IPS-20b (cell line): ENCODE data around the gene TNFAIP8L2.

Source experiments
- H3K27ac ChIP-seq: one replicate; pipeline ENCODE4 v1.5.1; 2013; ENCODE audit warnings: low read length
- H3K27me3 ChIP-seq: 2 replicates; pipeline ENCODE4 v1.6.1; 2013; ENCODE audit warnings: mild to moderate bottlenecking, low read length, inconsistent platforms; ENCODE audit not compliant: insufficient read depth
- H3K36me3 ChIP-seq: 2 replicates; pipeline ENCODE4 v1.6.1; 2013; ENCODE audit warnings: low read depth, mild to moderate bottlenecking, inconsistent platforms, low read length, moderate library complexity; ENCODE audit not compliant: insufficient read depth
- H3K4me1 ChIP-seq: 2 replicates; pipeline ENCODE4 v1.6.1; 2013; ENCODE audit warnings: mild to moderate bottlenecking, control low read depth, inconsistent platforms, low read length, moderate library complexity; ENCODE audit not compliant: insufficient read depth
- H3K4me3 ChIP-seq: 2 replicates; pipeline ENCODE4 v1.5.1; 2013; ENCODE audit warnings: mild to moderate bottlenecking, low read length, inconsistent platforms
- H3K9ac ChIP-seq: 2 replicates; pipeline ENCODE4 v1.6.1; 2013; ENCODE audit warnings: low read depth, mild to moderate bottlenecking, inconsistent platforms, low read length, moderate library complexity
- H3K9me3 ChIP-seq: 2 replicates; pipeline ENCODE4 v1.6.1; 2013; ENCODE audit warnings: mild to moderate bottlenecking, low read depth, low read length, inconsistent platforms; ENCODE audit not compliant: insufficient read depth

Gene TNFAIP8L2

DNA sequence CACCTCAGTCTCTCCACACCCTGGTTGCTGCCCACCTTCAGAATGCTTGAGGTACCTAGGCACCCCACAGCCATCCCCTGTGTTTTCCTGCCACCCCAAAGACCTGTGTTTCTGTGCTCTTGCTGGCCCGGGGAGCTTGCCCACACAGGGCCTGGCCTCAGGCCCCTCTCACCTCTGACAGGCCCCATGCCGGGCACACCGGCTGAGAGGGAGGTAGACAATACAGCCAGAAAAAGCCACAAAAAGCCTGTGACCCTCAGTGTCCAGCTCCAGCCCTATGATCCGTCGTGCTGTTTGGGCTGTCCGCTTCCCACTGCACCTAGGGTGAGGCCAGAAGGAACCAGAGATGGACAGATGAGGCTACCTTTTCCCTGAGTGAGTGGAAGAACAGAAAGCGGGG is 21.5 kb upstream of the TNFAIP8L2 start:
- Histone ChIP-seq H3K27me3 (peaks cover 46% of the 10 kb centered on the region), H3K9me3 (no peaks in the 10 kb centered on the region), H3K4me1 (no peaks in the 10 kb centered on the region; the same call in 1 of the 2 replicates), H3K27ac (no peak overlapping the region), H3K4me3 (no peak overlapping the region), H3K9ac (no peak overlapping the region), H3K36me3 (peaks cover 21% of the 10 kb centered on the region; the same call in 1 of the 2 replicates)

DNA sequence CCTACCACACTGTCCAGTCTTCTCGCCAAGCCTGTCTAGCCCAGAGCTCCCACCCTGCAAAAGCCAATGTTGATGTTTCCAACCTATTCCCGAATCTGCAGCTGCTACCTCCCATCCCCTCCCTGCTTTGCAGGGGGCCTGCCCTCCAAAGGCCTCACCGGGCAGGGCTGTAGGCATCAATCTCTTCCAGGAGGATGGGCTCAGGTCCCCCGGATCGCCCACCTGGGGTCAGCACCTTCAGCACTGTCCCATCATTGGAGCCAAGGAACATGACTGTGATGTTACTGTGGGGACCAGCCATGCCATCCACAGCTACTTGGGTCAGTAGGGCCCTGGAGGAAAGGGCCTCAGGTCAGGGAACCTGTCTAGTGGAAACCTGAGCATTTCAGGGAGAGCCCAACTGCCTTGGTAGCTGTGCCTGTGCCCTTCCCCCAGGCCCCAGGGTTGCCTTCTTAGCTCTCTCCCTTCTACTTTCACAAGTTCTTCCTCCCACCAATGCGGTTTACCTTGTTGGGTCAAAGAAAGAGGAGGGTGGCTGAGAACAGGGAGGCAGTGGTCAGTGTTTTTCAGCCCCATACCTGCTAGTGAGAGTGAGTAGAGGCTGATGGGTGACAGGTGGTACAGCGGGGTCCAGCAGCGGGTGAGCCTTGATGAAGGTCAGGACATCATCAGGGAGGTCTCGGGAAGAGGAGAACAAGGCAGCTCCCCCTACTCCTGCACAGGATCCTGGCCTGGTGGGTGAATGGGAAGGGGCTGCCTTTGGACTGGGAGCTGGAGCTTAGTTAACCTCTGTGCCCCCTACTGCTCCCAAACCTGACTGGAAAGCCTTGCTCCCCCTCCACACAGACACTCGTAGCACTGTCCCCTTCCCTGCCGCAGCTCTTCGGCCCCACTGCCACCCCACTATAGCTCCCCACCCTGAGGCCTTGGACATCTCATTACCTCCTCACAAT is 20.7 kb upstream of the TNFAIP8L2 start:
- H3K27ac ChIP-seq, result no peak overlapping the region
- no peak overlapping the region for H3K9ac ChIP-seq
- H3K36me3 ChIP-seq, result peaks cover 21% of the 10 kb centered on the region; the same call in 1 of the 2 replicates
- H3K9me3 ChIP-seq, result no peaks in the 10 kb centered on the region
- no peaks in the 10 kb centered on the region; the same call in 1 of the 2 replicates for H3K4me1 ChIP-seq
- H3K4me3 ChIP-seq, result no peak overlapping the region
- peaks cover 39% of the 10 kb centered on the region for H3K27me3 ChIP-seq

DNA sequence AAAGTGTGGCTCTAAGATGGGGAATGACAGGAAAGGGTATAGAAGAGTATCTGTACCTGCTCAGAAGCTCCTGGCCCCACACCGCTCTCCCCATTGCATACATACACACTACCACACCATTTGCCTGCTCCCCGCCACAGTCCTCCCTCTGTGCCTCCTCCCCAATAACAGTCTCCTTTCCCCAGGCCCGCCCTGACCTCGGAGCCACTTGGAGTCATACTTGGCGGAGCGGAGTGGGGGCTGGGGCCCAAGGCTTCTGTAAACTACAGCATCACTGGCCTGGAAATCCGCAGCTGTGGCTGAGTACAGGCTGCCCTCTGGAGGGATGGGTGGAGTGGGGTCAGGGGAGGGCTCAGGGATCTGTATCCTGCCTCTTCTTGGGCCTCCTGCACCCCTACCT is 18.7 kb upstream of the TNFAIP8L2 start:
- H3K9me3 ChIP-seq, result no peaks in the 10 kb centered on the region
- H3K36me3 ChIP-seq, result peaks cover 21% of the 10 kb centered on the region; the same call in 1 of the 2 replicates
- no peak overlapping the region for H3K4me3 ChIP-seq
- H3K9ac ChIP-seq, result no peak overlapping the region
- H3K4me1 ChIP-seq, result no peaks in the 10 kb centered on the region
- no peak overlapping the region for H3K27ac ChIP-seq
- peaks cover 21% of the 10 kb centered on the region for H3K27me3 ChIP-seq

DNA sequence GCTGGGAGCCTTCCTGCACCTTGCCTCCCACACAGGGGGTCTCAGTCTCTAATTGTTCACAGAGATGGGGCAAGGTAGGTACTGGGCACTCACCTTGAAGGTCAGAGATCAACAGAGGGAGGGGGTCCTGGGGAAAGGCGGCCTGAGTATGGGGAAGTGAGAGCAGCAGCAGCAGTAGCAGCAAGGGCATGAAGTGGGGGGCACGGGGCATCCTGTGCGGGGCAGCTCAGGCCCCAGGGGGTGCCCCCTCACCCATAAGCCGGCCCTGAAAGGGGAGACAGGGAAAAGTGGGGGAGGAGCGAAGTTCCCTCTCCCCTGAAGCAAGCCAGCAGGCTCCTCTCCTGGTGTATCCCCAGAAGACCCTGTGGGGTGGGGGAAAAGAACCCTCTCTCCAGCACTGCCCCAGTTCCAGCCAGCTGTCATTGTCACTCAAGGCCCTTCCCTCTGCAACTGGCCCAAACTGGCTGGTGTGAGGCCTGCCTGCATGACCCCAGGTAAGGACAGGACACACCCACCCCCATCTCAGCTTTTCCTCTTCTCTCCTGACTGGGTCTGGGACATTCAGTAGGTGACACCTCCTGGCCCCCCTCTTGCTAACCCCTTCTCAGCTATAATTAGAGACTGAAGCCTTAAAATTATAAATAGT is 13.9 kb upstream of the TNFAIP8L2 start:
- Histone ChIP-seq H3K9ac (no peak overlapping the region), H3K27me3 (peaks cover 24% of the 10 kb centered on the region), H3K4me3 (no peak overlapping the region), H3K27ac (no peak overlapping the region), H3K36me3 (no peaks in the 10 kb centered on the region), H3K4me1 (peaks cover 28% of the 10 kb centered on the region), H3K9me3 (no peaks in the 10 kb centered on the region)

DNA sequence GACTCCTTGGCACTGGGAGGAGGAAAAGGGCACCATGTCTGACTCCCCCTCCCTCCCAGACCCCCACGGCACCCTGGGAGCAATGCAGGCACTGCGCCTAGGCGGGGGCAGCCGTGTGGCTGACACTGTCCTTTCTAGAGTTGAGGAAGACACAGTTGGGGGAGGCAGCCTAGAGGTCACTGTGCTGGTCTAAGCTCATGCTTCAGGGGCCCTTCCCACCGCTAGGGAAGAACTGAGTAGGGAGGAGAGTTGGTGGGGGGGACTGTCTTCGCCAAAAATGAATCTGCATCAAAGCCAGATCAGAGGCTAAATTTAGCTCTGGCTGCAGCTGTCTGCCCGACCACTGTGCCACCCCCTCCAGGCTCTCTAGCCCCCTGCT is 13.4 kb upstream of the TNFAIP8L2 start:
- H3K4me1 ChIP-seq, result peaks cover 28% of the 10 kb centered on the region
- H3K36me3 ChIP-seq, result no peaks in the 10 kb centered on the region
- H3K27ac ChIP-seq, result no peak overlapping the region
- H3K27me3 ChIP-seq, result peaks cover 29% of the 10 kb centered on the region
- H3K4me3 ChIP-seq, result no peak overlapping the region
- no peaks in the 10 kb centered on the region for H3K9me3 ChIP-seq
- H3K9ac ChIP-seq, result no peak overlapping the region

DNA sequence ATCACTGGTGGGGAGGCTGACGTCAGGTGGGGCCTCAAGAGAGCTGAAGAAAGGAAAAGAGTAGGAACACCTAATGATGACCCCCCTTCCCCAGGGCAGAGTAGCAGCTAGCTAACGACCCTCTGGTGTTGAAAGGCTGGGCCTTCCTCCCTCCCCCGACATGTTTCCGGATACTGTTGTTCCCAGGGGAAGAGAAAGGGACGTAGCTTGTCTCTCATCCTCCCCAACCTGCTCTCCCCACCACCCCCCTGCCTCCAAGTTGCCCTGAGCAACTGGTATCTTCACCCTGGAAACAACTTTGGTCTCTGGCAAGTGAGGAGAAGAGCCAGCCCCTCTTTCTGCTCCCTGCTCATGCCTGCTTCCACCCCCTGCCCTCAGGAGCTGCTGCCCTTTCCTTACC is 12.5 kb upstream of the TNFAIP8L2 start:
- Histone ChIP-seq H3K9ac (no peak overlapping the region), H3K4me3 (peak overlapping the region; percentile 90; the same call in 1 of the 2 replicates), H3K4me1 (peaks cover 28% of the 10 kb centered on the region), H3K27me3 (peaks cover 37% of the 10 kb centered on the region), H3K27ac (no peak overlapping the region), H3K9me3 (no peaks in the 10 kb centered on the region), H3K36me3 (no peaks in the 10 kb centered on the region)

DNA sequence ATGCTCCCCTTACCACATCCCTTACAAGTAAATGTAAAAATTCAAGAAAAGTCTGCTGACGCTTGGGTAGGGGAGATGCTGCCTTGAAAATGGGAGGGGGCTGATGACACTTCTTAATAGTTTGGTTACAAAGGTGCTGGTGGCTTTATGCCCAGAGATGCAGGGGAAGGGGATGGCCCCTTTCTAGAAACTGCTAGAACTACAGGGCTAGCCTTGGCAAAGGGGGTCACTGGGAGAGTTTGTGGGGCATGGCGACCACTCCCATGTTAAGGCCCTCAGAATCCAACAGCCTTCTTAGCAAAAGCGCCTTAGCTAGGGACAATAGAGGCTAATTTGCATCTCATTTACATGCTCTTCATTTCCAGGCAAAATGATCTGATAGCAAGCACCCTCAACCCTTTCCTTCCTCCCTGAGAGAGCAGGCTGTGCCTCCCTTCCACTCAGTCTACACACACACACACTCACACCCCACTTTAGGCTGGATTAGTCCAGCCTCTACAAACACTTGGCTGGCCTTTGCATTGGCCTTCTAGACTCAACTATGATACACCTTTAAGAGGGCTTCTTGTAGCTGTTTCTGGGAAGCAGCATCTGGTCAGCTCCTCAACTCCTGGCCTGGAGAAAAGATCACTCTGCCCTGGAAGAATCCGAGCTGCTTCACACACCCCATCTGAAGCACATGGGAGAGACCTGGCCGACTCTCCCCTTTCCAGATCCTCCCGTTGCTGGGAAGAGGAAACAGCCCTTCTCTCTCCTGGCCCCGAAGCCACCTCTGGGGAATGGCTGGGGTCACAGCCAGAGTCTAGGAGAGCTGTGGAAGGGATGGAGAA is 11.8 kb upstream of the TNFAIP8L2 start:
- no peaks in the 10 kb centered on the region for H3K9me3 ChIP-seq
- H3K36me3 ChIP-seq, result no peaks in the 10 kb centered on the region
- H3K27me3 ChIP-seq, result peaks cover 37% of the 10 kb centered on the region
- no peak overlapping the region for H3K27ac ChIP-seq
- peak overlapping the region; percentile 90 for H3K4me3 ChIP-seq
- H3K9ac ChIP-seq, result peak overlapping the region; percentile 66; the same call in 1 of the 2 replicates
- H3K4me1 ChIP-seq, result peaks cover 28% of the 10 kb centered on the region

DNA sequence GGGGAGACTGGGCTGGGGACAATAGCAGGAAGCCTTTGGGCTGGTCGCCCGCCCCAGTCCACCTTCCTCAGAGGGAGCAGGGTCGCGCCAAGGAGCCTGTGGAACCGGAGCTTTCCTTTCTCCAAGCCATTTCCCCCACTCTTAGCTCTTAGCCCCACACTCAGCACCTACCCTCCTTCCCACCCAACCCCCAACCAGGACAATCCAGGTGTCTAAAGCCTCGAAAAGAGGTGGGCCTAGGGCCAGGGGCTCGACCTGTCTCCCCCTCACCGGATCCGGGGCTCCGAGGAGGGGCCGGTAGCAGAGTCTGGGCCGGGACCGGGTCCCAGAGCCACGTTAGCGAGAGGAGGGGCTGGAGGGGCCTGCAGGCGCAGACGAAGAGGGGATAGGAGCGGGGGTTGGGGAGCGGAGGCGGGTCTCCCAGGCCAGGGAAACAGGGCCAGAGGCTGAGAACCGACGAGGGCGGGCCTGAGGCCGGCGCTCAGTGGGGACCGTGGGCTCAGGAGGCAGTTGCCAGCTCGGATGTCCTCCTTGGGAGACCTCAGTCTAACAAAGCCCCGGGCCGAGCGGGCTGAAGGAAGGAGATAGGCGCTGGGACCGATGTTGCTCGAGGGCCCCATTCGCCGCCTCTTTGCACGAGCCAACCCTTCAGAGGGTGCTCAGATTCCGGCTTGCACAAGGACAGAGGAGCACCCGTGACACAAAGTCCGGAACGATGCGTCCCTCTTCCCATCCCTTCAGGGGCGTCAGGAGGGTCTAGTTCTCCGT is 11.0 kb upstream of the TNFAIP8L2 start:
- Histone ChIP-seq H3K9ac (peak overlapping the region; percentile 66; the same call in 1 of the 2 replicates), H3K4me3 (peak overlapping the region; percentile 90), H3K27ac (no peak overlapping the region)

DNA sequence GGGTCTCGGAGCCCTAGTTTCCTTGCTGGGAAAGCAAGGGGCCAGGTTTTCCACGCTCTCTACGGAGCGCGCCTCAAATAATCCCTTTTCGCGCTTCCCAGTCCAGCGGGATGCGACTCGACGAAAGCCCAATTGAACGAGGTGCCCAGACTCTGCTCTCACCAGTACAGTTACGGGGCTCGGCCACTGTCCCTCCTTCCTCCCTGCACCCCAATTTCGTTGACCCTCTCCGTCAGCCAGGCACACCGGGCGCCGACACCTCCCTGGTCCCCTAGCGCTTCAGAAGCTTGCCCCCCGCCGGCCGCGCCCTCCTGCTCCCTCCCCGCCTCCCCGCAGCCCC is 10.4 kb upstream of the TNFAIP8L2 start:
- peaks cover 28% of the 10 kb centered on the region for H3K4me1 ChIP-seq
- H3K36me3 ChIP-seq, result no peaks in the 10 kb centered on the region
- peak overlapping the region; percentile 90 for H3K4me3 ChIP-seq
- no peak overlapping the region for H3K27ac ChIP-seq
- H3K9me3 ChIP-seq, result no peaks in the 10 kb centered on the region
- H3K27me3 ChIP-seq, result peaks cover 37% of the 10 kb centered on the region
- H3K9ac ChIP-seq, result peak overlapping the region; percentile 66; the same call in 1 of the 2 replicates

More for the DNA sequence above, 11.0 kb upstream of the TNFAIP8L2 start:
- Histone ChIP-seq H3K27me3 (peaks cover 37% of the 10 kb centered on the region), H3K4me1 (peaks cover 28% of the 10 kb centered on the region), H3K36me3 (no peaks in the 10 kb centered on the region), H3K9me3 (no peaks in the 10 kb centered on the region)

DNA sequence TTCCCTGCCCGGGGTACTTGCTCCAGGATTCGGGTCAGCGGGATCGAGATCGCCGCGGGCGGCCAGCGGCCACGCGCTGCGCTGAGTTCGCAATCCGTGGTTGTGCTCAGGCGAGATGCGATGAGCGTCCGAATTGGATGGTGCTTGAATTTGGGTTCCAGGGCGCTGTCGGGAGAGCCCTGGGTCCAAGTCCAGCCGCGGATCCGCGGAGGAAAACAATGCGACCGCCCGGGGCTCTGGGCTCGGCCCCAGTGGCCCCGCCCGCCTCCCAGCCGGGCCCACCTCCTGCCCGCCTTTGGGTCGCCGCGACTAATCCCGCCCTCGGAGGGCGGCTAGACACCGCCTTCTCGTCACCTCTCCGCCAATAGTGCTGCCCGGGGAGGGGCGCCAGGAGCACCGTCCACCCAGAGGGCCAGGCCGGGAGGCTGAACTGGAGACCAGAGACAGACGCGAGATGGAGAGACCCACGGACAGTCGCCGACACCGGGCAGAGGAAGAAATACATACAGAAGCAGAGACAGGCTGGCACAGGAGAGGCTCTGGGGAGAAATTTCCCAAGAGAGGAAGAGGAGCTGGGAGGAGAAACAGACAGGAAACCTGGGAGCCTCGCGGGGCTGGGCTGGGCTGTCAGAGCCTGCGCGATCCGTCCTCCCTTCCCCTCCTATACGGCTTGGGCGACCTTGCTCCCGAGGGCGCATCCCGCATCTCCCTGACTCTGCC is 9.9 kb upstream of the TNFAIP8L2 start, which contains the start of gene SEMA6C:
Gene SEMA6C, minus strand, starts transcription at position 220 of the 720 bp plus-strand sequence. CDS start 4,010 bp downstream, outside the sequence.
- no peak within 1 kb of the TSS for H3K27ac ChIP-seq
- H3K9me3 ChIP-seq, result no peaks in the 10 kb centered on the region
- no peaks in the 10 kb centered on the region for H3K36me3 ChIP-seq
- peak within 1 kb of the TSS; percentile 90 for H3K4me3 ChIP-seq
- H3K27me3 ChIP-seq, result peaks cover 37% of the 10 kb centered on the region
- H3K4me1 ChIP-seq, result peaks cover 28% of the 10 kb centered on the region
- H3K9ac ChIP-seq, result peak within 1 kb of the TSS; percentile 66; the same call in 1 of the 2 replicates
